Progenitor cell of endocrine pancreas (in vitro differentiated cells): Measurements from ENCODE around the gene LAMA1. TPM values are rescaled to one million over a fixed set of nuclear protein-coding genes. Genes with fewer than 3 reads are reported as not detected.

ENCODE experiments used
- DNase-seq: peaks from one replicate; pipeline ENCODE4 v3.0.0; 2021; ENCODE audit warnings: low spot score; ENCODE audit not compliant: unreplicated experiment
- H3K27ac Mint-ChIP-seq: 2 replicates; pipeline ENCODE4 v1.8.0; 2021; ENCODE audit warnings: mild to moderate bottlenecking, moderate library complexity, mixed read lengths
- H3K27me3 Mint-ChIP-seq: 2 replicates; pipeline ENCODE4 v1.8.0; 2021; ENCODE audit warnings: mixed read lengths
- H3K36me3 Mint-ChIP-seq: 2 replicates; pipeline ENCODE4 v1.8.0; 2022; ENCODE audit warnings: mixed read lengths; ENCODE audit not compliant: insufficient read depth
- H3K4me1 Mint-ChIP-seq: 2 replicates; pipeline ENCODE4 v1.8.0; 2021; ENCODE audit warnings: low read depth, mixed read lengths
- H3K4me3 Mint-ChIP-seq: 2 replicates; pipeline ENCODE4 v1.8.0; 2021; ENCODE audit warnings: low read depth, mild to moderate bottlenecking, moderate library complexity, mixed read lengths
- H3K9me3 Mint-ChIP-seq: 2 replicates; pipeline ENCODE4 v1.8.0; 2021; ENCODE audit warnings: low read depth, mixed read lengths
- total RNA-seq: library from RNA; stranded (reverse); gene quantifications from 2 replicates; pipeline ENCODE4 v1.2.1, GENCODE V29; 2021
- TF ChIP-seq, protein P1 (sequence below): fragments of 200-600 bp; sonication (generic); IDR thresholded peaks from one replicate; pipeline ENCODE4 v1.5.0; 2021; ENCODE audit warnings: antibody characterized with exemption, mild to moderate bottlenecking; ENCODE audit not compliant: unreplicated experiment

LAMA1 gene
- total RNA-seq, 1 donor from 2014 or later = 257 TPM

DNA sequence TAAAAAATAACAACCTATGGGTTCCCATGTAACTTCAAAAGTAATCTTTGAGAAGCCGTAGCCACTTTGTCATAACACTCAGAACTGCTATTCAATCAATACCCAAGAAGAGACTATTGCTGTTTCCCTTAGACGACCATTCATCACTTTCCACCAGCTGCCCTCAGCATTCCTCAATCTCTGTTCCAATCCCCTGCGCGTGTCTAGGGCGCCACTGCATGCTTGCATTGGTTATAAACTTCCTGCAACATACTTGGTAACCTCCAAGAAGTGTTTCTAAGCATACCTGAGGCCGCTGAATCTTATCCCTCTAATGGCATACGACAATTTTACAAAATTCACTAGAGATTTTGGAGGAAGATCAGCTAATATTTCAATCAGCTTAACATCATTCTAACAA, 134.2 kb downstream of the LAMA1 start:
- peaks cover 49% of the 10 kb centered on the region for H3K36me3 Mint-ChIP-seq
- TF ChIP-seq, protein P1, sequence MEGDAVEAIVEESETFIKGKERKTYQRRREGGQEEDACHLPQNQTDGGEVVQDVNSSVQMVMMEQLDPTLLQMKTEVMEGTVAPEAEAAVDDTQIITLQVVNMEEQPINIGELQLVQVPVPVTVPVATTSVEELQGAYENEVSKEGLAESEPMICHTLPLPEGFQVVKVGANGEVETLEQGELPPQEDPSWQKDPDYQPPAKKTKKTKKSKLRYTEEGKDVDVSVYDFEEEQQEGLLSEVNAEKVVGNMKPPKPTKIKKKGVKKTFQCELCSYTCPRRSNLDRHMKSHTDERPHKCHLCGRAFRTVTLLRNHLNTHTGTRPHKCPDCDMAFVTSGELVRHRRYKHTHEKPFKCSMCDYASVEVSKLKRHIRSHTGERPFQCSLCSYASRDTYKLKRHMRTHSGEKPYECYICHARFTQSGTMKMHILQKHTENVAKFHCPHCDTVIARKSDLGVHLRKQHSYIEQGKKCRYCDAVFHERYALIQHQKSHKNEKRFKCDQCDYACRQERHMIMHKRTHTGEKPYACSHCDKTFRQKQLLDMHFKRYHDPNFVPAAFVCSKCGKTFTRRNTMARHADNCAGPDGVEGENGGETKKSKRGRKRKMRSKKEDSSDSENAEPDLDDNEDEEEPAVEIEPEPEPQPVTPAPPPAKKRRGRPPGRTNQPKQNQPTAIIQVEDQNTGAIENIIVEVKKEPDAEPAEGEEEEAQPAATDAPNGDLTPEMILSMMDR = no peak
- no peak overlapping the region for H3K4me3 Mint-ChIP-seq
- no peaks in the 10 kb centered on the region for H3K9me3 Mint-ChIP-seq
- H3K27me3 Mint-ChIP-seq = no peaks in the 10 kb centered on the region
- DNase-seq = no peak
- peaks cover 2% of the 10 kb centered on the region for H3K4me1 Mint-ChIP-seq
- peak overlapping the region; percentile 6 for H3K27ac Mint-ChIP-seq

DNA sequence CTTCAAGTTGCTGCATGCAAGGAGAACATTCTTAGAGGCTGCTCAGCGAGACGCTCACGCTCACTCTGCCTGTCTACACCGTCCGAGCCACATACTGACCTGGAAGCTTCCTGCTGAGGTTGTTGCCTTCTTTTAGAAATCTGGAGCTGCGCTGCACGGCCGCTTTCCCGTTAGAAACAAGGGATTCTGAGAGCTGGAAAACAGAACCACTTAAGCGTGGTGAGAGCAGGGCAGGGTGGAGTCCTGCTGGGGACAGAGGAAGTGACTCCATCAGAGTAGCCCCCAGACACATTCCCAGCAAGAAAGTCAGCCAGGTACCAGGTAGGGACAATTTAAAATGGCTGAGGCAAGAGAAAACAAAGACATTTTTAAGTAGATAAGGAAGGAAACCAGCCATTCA, 135.2 kb downstream of the LAMA1 start:
- H3K36me3 Mint-ChIP-seq = peaks cover 52% of the 10 kb centered on the region
- no peak overlapping the region for H3K4me3 Mint-ChIP-seq
- TF ChIP-seq, protein P1 = no peak
- DNase-seq = no peak
- peaks cover 2% of the 10 kb centered on the region for H3K4me1 Mint-ChIP-seq
- H3K27me3 Mint-ChIP-seq = no peaks in the 10 kb centered on the region
- H3K9me3 Mint-ChIP-seq = no peaks in the 10 kb centered on the region
- peak overlapping the region; percentile 73 for H3K27ac Mint-ChIP-seq

- Mint-ChIP-seq H3K4me1 (peaks cover 2% of the 10 kb centered on the region), H3K36me3 (peaks cover 54% of the 10 kb centered on the region), H3K9me3 (no peaks in the 10 kb centered on the region), H3K27me3 (no peaks in the 10 kb centered on the region), H3K27ac (peak overlapping the region; percentile 69), H3K4me3 (no peak overlapping the region)
- DNase-seq = no peak
- TF ChIP-seq, protein P1 = no peak
Observed at GRCh38 chr18:6980363-6980762, 137.2 kb downstream of the LAMA1 start.

- Mint-ChIP-seq H3K9me3 (no peaks in the 10 kb centered on the region), H3K4me1 (peaks cover 2% of the 10 kb centered on the region), H3K4me3 (no peak overlapping the region), H3K36me3 (peaks cover 56% of the 10 kb centered on the region), H3K27ac (peak overlapping the region; percentile 69), H3K27me3 (no peaks in the 10 kb centered on the region)
- DNase-seq = no peak
- TF ChIP-seq, protein P1 = no peak
Observed at GRCh38 chr18:6979954-6980353, 137.6 kb downstream of the LAMA1 start.

GRCh38 chr18:6976935-6977334, 140.7 kb downstream of the LAMA1 start:
- no peak for DNase-seq
- Mint-ChIP-seq H3K36me3 (peaks cover 52% of the 10 kb centered on the region), H3K4me3 (no peak overlapping the region), H3K27ac (no peak overlapping the region), H3K4me1 (peaks cover 2% of the 10 kb centered on the region), H3K9me3 (no peaks in the 10 kb centered on the region), H3K27me3 (no peaks in the 10 kb centered on the region)
- TF ChIP-seq, protein P1 = no peak
